Osteocyte (in vitro differentiated cells): ENCODE results near the gene PARVG. TPM values are rescaled to one million over a fixed set of nuclear protein-coding genes. Genes with fewer than 3 reads are reported as not detected.

Source experiments
- DNase-seq: peaks from one replicate; pipeline ENCODE4 v3.0.0; 2021; ENCODE audit warnings: mixed read lengths; ENCODE audit not compliant: unreplicated experiment; ENCODE audit errors: extremely low spot score
- H3K27ac Mint-ChIP-seq: one replicate; pipeline ENCODE4 v1.8.0; 2021; ENCODE audit warnings: mild to moderate bottlenecking, mixed read lengths; ENCODE audit not compliant: unreplicated experiment
- H3K27me3 Mint-ChIP-seq: one replicate; pipeline ENCODE4 v1.8.0; 2021; ENCODE audit warnings: mixed read lengths; ENCODE audit not compliant: unreplicated experiment
- H3K36me3 Mint-ChIP-seq: one replicate; pipeline ENCODE4 v1.8.0; 2021; ENCODE audit warnings: mixed read lengths; ENCODE audit not compliant: unreplicated experiment
- H3K4me1 Mint-ChIP-seq: one replicate; pipeline ENCODE4 v1.8.0; 2021; ENCODE audit warnings: mixed read lengths; ENCODE audit not compliant: unreplicated experiment
- H3K4me3 Mint-ChIP-seq: one replicate; pipeline ENCODE4 v1.8.0; 2021; ENCODE audit warnings: mild to moderate bottlenecking, moderate library complexity, mixed read lengths; ENCODE audit not compliant: unreplicated experiment
- H3K9me3 Mint-ChIP-seq: one replicate; pipeline ENCODE4 v1.8.0; 2021; ENCODE audit warnings: mixed read lengths; ENCODE audit not compliant: unreplicated experiment
- total RNA-seq: library from RNA; stranded (reverse); gene quantifications from 2 replicates; pipeline ENCODE4 v1.2.1, GENCODE V29; 2021
- TF ChIP-seq, protein P1 (sequence below): fragments of 200-600 bp; sonication (generic); IDR thresholded peaks from 2 replicates; pipeline ENCODE4 v1.5.0; 2021; ENCODE audit warnings: antibody characterized with exemption, mild to moderate bottlenecking, moderate library complexity

PARVG gene
- total RNA-seq, 1 donor from 2014 or later = not detected

DNA sequence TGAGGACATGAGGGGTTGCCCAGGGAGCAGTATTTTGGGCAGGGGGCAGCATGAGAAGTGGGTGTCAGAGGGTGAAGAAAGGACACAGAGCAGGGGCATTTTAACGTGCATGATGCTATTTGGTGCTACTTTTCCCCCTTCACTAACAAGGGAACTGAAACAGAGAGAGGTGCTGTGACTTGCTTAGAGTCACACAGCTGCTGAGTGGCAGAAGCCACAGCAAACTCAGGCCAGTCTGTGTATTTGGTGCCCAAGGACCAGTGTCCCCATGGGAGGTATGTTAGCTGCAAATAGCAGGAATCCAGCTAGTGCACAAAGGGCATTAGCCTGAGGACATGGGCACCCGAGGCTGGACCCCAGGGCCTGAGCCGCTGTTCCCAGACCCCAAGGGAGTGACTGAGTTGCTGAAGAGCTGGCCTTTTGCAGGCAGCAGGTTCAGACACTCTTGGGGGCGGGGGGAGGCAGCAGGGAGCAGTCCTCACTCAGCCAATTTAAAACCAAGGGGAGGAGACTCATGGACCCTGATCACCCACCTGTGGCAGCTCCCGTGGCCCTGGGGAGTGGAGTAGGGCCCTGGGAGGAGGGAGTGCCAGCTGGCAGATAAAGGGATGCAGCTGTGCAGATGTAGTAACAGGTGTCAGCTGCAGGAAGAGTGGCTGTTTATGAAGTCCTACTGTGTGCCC lies 14.6 kb downstream of the PARVG start:
- Mint-ChIP-seq H3K4me1 (no peaks in the 10 kb centered on the region), H3K9me3 (no peaks in the 10 kb centered on the region), H3K36me3 (no peaks in the 10 kb centered on the region), H3K27me3 (peaks cover 24% of the 10 kb centered on the region), H3K27ac (no peak overlapping the region), H3K4me3 (no peak overlapping the region)
- TF ChIP-seq, protein P1, sequence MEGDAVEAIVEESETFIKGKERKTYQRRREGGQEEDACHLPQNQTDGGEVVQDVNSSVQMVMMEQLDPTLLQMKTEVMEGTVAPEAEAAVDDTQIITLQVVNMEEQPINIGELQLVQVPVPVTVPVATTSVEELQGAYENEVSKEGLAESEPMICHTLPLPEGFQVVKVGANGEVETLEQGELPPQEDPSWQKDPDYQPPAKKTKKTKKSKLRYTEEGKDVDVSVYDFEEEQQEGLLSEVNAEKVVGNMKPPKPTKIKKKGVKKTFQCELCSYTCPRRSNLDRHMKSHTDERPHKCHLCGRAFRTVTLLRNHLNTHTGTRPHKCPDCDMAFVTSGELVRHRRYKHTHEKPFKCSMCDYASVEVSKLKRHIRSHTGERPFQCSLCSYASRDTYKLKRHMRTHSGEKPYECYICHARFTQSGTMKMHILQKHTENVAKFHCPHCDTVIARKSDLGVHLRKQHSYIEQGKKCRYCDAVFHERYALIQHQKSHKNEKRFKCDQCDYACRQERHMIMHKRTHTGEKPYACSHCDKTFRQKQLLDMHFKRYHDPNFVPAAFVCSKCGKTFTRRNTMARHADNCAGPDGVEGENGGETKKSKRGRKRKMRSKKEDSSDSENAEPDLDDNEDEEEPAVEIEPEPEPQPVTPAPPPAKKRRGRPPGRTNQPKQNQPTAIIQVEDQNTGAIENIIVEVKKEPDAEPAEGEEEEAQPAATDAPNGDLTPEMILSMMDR = no peak
- no peak for DNase-seq

DNA sequence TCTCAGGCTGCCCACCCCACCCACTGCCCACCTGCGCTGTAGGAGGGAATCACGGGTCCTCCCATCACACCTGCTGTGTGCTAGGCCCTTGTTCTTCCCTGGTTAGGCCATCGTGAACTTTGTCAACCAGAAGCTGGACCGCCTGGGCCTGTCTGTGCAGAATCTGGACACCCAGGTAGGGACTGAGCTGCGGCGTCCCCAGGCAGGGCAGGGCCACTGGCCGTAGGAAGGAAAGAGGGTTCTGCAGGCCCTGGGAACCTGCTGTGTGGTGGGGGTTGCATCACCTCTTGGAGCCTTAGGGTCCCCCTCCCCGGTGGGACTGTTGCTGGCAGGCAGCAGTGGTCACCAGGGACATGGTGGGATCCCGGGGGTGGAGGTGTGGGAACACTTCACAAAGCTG lies 15.5 kb downstream of the PARVG start:
- Mint-ChIP-seq H3K4me1 (no peaks in the 10 kb centered on the region), H3K27me3 (peaks cover 24% of the 10 kb centered on the region), H3K36me3 (no peaks in the 10 kb centered on the region), H3K27ac (no peak overlapping the region), H3K4me3 (no peak overlapping the region), H3K9me3 (no peaks in the 10 kb centered on the region)
- DNase-seq = no peak
- TF ChIP-seq, protein P1 = no peak

DNA sequence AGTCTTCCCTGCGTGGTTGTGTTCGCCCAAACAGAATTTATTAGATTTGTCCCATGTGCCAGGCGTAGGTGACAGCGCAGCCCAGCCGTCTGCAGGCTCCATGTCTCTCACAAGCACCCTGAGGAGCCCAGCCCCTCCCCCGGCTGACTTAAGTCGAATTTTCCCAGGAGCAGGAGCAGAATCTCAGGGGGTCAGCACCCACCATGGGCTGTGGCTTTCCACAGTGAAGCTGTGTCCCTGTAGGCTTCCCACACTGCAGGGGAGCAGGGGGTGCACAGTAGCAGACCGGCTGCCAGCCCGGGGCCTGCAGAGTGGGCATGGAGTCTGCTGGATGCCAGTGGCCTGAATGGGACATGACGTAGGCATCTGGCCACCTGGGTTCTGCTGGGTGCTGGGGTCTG lies 16.0 kb downstream of the PARVG start:
- no peak overlapping the region for H3K27ac Mint-ChIP-seq
- no peaks in the 10 kb centered on the region for H3K36me3 Mint-ChIP-seq
- TF ChIP-seq, protein P1 = no peak
- H3K27me3 Mint-ChIP-seq = peaks cover 25% of the 10 kb centered on the region
- H3K4me1 Mint-ChIP-seq = no peaks in the 10 kb centered on the region
- no peaks in the 10 kb centered on the region for H3K9me3 Mint-ChIP-seq
- no peak for DNase-seq
- no peak overlapping the region for H3K4me3 Mint-ChIP-seq

DNA sequence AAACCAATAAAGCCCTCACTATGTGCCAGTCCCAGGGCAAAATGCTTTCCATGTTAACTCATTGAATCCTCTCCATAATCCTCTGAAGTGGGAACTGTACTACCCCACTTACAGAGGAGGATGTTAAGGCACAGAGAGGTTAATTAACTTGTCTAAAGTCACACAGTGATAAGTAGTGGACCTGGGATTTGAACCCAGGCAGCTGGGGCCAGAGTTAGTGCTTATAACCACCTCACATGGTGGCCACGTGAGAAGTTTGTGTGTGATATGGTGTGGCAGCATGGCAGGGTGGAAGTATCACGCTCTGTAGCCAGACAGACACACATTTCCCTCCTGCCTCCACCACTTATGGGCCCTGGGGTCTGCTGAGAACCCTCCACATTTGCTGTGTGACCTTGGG lies 16.5 kb downstream of the PARVG start:
- Mint-ChIP-seq H3K4me3 (no peak overlapping the region), H3K27me3 (peaks cover 29% of the 10 kb centered on the region), H3K9me3 (no peaks in the 10 kb centered on the region), H3K36me3 (no peaks in the 10 kb centered on the region), H3K27ac (no peak overlapping the region), H3K4me1 (no peaks in the 10 kb centered on the region)
- no peak for DNase-seq
- TF ChIP-seq, protein P1 = no peak

DNA sequence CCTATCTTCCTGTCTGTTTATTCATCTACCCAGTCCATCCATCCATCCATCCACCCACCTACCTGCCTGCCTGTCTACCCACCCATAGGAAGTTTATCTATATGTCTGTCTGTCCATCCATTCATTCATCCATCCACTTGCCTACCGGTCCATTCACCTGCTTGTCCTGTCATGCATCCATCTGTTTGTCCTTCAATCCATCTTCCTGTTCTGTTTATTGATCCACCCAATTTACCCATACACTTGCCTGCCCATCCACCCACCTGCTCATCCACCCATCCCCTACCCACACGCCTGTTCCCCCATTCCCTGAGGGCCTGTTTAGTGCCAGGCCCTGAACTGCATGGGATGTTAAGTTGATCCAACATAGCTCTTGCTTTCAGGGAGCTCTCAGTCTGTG lies 18.4 kb downstream of the PARVG start:
- Mint-ChIP-seq H3K27me3 (peaks cover 23% of the 10 kb centered on the region), H3K27ac (no peak overlapping the region), H3K4me1 (no peaks in the 10 kb centered on the region), H3K36me3 (no peaks in the 10 kb centered on the region), H3K4me3 (no peak overlapping the region), H3K9me3 (no peaks in the 10 kb centered on the region)
- TF ChIP-seq, protein P1 = no peak
- DNase-seq = no peak
